Naive B cell (primary cell): ENCODE data around the gene ADCY1. TPM values are rescaled to one million over a fixed set of nuclear protein-coding genes. Genes with fewer than 3 reads are reported as not detected.

Experiments
- ATAC-seq, 2 donors: fragments of 150-1000 bp; cut with Tn5 transposase; 2 replicates each; pipeline ENCODE4 v1.10.0; 2021; ENCODE audit warnings: low read depth in 2 of 2, mild to moderate bottlenecking in 2 of 2, moderate library complexity in 2 of 2
- DNase-seq: peaks from one replicate; pipeline ENCODE4 v3.0.0; 2022
- H3K27ac Mint-ChIP-seq, 6 donors: one replicate each; pipeline ENCODE4 v1.8.0; 2020 to 2022; ENCODE audit warnings: mild to moderate bottlenecking in 6 of 6, mixed read lengths in 6 of 6, moderate library complexity in 5 of 6, inconsistent platforms in 2 of 6
- H3K27me3 Mint-ChIP-seq, 3 donors: one replicate each; pipeline ENCODE4 v1.8.0; 2021 to 2022; ENCODE audit warnings: mixed read lengths in 3 of 3, mild to moderate bottlenecking in 1 of 3
- H3K36me3 Mint-ChIP-seq, 2 donors: one replicate each; pipeline ENCODE4 v1.8.0; 2020 to 2022; ENCODE audit warnings: mixed read lengths in 2 of 2, inconsistent platforms in 1 of 2, mild to moderate bottlenecking in 1 of 2
- H3K4me1 Mint-ChIP-seq, 3 donors: one replicate each; pipeline ENCODE4 v1.8.0; 2020 to 2022; ENCODE audit warnings: mixed read lengths in 3 of 3, inconsistent platforms in 1 of 3, mild to moderate bottlenecking in 1 of 3, moderate library complexity in 1 of 3
- H3K4me3 Mint-ChIP-seq, 8 donors: one replicate each; pipeline ENCODE4 v1.8.0; 2020 to 2022; ENCODE audit warnings: mild to moderate bottlenecking in 8 of 8, mixed read lengths in 8 of 8, moderate library complexity in 8 of 8, inconsistent platforms in 2 of 8
- H3K9me3 Mint-ChIP-seq, 7 donors: one replicate each; pipeline ENCODE4 v1.8.0; 2020 to 2022; ENCODE audit warnings: mixed read lengths in 7 of 7, mild to moderate bottlenecking in 5 of 7, inconsistent platforms in 2 of 7, moderate library complexity in 1 of 7
- polyA plus RNA-seq, 6 donors: library from polyadenylated mRNA; unstranded; fragments of 300-500 nt; fragmentation: Illumina TruSeq; gene quantifications; one replicate each; pipeline ENCODE4 v1.2.3, GENCODE V29; 2021; ENCODE audit warnings: low read depth in 6 of 6

ADCY1 gene
- polyA plus RNA-seq, 6 donors from 2014 or later: not detected

DNA sequence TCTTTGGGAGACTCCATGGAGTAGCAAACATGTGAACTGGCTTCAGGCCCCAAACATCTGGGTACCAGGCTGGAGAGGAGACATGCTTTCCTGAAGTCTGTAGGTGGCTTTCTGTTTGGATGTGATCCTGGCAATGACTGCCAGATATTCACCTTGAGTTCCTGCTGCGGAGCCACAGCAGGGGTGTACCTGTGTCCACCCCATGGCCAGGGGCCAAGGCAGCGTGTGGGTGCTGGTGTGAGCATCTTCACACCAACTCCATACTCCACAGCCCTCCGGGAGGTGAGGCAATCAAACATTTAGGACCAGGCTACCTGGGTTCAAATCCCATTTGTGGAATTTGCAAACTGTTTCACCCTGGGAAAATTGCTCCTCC lies 113.0 kb downstream of the ADCY1 start:
- H3K4me3 Mint-ChIP-seq: no peak overlapping the region
- no peak for ATAC-seq
- peaks cover 0 to 23% (median 5%) of the 10 kb centered on the region in 3 donors for H3K27me3 Mint-ChIP-seq
- H3K4me1 Mint-ChIP-seq: no peaks in the 10 kb centered on the region
- no peaks in the 10 kb centered on the region for H3K36me3 Mint-ChIP-seq
- no peak overlapping the region for H3K27ac Mint-ChIP-seq
- no peak for DNase-seq
- no peaks in the 10 kb centered on the region for H3K9me3 Mint-ChIP-seq

DNA sequence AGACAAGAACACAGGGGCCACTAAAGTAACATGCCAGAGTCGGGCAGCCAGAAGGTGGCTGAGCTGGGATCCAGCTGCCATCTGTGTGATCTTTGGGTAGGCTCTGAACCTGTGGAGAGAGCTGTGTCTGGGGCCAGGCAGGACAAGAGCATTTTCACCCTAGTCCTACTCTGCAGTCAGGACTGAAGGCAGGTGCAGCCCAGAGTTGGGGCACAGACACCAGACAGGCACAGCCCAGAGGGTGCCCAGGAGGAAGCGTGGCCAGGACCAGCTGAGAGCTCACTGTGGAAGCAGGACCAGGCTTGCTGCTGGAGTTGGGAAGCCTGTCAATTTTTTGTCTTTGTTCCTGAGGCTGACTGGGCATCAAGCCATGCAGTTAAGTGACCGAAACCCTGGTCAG lies 113.6 kb downstream of the ADCY1 start:
- peak overlapping the region in 1 of 8 donors; percentile 53 for H3K4me3 Mint-ChIP-seq
- peaks cover 0 to 23% (median 5%) of the 10 kb centered on the region in 3 donors for H3K27me3 Mint-ChIP-seq
- no peaks in the 10 kb centered on the region for H3K9me3 Mint-ChIP-seq
- ATAC-seq (no peak), DNase-seq (no peak)
- H3K27ac Mint-ChIP-seq: no peak overlapping the region
- no peaks in the 10 kb centered on the region for H3K36me3 Mint-ChIP-seq
- no peaks in the 10 kb centered on the region for H3K4me1 Mint-ChIP-seq

DNA sequence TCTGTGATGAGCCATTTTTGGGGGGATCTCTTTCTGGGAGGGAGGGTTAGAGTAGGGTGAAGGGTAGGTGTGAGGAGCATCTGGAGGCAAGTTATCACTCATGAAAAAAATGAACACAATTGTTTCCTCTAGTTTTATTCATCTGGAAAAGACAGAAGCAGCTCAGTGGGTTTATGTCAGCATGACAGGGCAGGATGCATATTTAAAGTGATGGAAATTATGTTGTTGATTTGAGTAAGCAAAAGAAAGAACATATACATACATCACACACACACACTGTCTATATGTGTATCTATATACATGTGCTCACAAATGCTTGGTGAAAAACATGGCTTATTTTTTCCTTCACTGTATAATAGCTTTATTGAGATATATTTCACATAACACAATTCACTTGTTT lies 114.2 kb downstream of the ADCY1 start:
- Mint-ChIP-seq H3K27ac (peak overlapping the region in 1 of 6 donors; percentile 1), H3K27me3 (peaks cover 0 to 23% (median 5%) of the 10 kb centered on the region in 3 donors), H3K36me3 (no peaks in the 10 kb centered on the region), H3K4me1 (no peaks in the 10 kb centered on the region), H3K4me3 (no peak overlapping the region), H3K9me3 (peaks cover 0 to under 1% (median 0%) of the 10 kb centered on the region in 7 donors)
- ATAC-seq: no peak
- DNase-seq: no peak

DNA sequence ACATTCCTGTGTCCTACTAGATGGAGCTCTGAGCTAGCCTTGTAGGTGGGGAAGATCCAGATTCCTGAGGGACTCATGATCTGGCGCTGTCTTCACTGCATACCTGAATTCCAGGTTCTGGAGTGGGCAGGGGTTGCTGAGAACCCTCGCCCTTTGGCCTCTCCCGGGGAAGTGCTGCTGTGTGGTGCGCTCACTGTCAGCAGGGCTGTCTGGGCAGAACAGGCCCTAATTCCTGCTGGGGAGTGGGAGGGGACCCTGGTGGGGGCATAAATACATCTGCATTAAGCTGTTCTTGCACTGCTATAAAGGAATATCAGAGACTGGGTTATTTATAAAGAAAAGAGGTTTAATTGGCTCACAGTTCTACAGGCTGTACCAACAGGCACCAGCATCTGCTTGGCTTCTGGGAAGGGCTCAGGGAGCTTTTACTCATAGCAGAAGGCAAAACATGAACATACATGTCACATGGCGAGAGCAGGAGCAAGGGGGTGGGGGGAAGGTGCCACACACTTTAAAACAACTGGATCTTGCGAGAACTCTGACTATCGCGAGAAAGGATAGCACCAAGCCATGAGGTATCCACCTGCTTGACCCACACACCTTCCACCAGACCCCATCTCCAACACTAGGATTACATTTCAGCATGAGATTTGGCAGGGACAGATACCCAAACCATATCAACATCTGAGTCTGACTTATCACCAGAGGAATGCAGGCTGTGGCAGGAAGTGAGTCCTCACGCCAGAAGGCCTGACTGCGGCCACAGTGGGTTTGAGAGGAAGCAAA lies 115.0 kb downstream of the ADCY1 start:
- Mint-ChIP-seq H3K36me3 (no peaks in the 10 kb centered on the region), H3K4me1 (no peaks in the 10 kb centered on the region), H3K27ac (peak overlapping the region in 2 of 6 donors; percentile 65 to 83), H3K27me3 (peaks cover 0 to 23% (median 5%) of the 10 kb centered on the region in 3 donors), H3K4me3 (no peak overlapping the region), H3K9me3 (peaks cover 0 to 2% (median 0%) of the 10 kb centered on the region in 7 donors)
- no peak for ATAC-seq
- DNase-seq: no peak

DNA sequence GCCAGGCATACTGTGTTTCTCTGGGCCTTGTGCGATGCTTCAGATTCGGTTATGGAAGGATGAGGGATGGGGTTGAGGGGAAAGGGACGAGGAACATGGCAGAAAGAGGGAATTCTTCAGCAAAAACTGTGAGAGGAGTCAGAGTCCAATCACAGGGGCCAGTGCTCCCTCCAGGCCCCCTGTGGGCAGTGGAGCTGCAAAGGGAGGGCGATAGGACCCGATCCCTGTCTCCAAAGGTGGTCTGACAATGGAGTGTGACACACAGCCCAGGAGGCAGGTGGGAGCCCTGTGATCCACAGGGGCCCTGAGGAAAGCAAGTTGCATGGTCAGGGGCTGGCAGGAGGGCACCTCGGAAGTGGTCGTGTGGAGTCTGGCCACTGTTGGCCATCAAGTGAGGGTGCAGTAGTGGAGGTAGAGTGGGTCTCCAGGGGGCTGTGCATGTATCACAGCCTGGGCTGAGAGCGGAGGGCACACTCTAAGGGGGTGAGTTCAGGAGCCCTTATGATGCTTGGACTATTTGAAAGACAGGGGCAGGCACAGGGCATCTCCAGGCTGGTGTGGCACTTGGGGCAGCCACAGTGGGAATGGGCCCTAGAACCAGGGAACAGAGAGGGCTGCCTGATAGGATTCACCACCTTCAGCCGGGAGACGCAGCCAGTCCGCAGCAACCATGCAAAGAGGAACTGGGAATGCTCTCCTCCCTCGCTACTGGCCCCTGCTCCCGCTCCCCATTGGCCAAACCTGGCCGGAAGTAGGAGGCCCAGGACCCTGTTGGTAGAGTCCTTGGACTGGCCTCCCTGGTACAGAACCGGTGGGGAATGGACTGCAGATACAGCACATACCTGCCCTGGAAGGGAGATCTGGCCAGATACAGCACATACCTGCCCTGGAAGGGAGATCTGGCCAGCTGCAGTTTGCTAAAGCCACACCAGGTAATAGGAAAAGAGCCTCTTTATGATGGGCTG lies 115.9 kb downstream of the ADCY1 start:
- no peak for DNase-seq
- no peak overlapping the region for H3K27ac Mint-ChIP-seq
- ATAC-seq: no peak

DNA sequence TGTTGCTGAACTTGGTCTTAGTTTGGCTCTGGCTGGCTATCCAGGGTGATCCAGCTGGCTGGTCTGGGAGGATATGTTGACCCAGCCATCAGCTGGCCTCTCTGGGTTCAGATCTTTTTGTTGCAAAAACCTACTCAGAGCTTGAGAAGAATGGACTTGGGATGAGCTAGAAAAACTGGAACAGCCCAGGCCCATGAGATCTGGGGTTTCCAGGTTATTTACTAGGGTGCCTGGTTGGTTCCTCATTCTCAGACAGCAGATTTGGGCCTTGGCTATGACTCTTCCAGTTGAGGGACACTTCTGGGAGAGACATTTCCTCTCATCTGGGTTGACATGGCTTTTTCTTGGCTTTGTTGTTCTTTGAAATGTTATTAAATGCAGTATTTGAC lies 116.6 kb downstream of the ADCY1 start:
- DNase-seq (no peak), ATAC-seq (no peak)
- peaks cover 0 to 14% (median 5%) of the 10 kb centered on the region in 3 donors for H3K27me3 Mint-ChIP-seq
- no peaks in the 10 kb centered on the region for H3K4me1 Mint-ChIP-seq
- H3K27ac Mint-ChIP-seq: no peak overlapping the region
- H3K4me3 Mint-ChIP-seq: no peak overlapping the region
- no peaks in the 10 kb centered on the region for H3K36me3 Mint-ChIP-seq
- H3K9me3 Mint-ChIP-seq: peaks cover 0 to 2% (median 0%) of the 10 kb centered on the region in 7 donors

More for the DNA sequence above, 115.9 kb downstream of the ADCY1 start:
- H3K9me3 Mint-ChIP-seq: peaks cover 0 to 2% (median 0%) of the 10 kb centered on the region in 7 donors
- H3K27me3 Mint-ChIP-seq: peaks cover 0 to 21% (median 5%) of the 10 kb centered on the region in 3 donors
- no peaks in the 10 kb centered on the region for H3K4me1 Mint-ChIP-seq
- H3K36me3 Mint-ChIP-seq: no peaks in the 10 kb centered on the region
- no peak overlapping the region for H3K4me3 Mint-ChIP-seq

DNA sequence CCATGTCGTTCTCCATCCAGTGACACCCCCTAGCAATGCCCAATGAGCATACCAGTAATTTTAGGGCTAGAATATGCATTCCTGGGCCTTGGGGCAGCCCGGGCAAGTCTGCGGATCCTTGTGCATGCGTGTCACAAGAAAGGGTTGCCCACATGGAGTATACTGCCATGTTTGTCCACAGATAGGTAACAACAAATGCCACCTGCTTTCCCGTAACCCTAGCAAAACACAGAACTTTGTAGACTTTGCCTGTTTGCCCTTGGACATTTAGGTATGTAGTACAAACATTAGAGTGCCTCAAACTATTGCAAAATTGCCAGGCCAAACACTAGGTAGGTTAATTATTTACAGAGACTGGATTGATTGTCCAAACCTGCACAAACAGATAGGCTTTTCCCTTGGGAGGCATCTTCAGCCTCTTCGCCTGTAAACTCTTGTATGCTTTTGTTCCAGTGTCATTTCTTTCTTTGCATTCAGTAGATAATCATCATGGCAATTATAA lies 117.0 kb downstream of the ADCY1 start:
- Mint-ChIP-seq H3K9me3 (peaks cover 0 to 2% (median 0%) of the 10 kb centered on the region in 7 donors), H3K27ac (no peak overlapping the region), H3K36me3 (no peaks in the 10 kb centered on the region), H3K27me3 (peaks cover 0 to 10% (median 5%) of the 10 kb centered on the region in 3 donors), H3K4me1 (no peaks in the 10 kb centered on the region), H3K4me3 (no peak overlapping the region)
- ATAC-seq: no peak
- no peak for DNase-seq

DNA sequence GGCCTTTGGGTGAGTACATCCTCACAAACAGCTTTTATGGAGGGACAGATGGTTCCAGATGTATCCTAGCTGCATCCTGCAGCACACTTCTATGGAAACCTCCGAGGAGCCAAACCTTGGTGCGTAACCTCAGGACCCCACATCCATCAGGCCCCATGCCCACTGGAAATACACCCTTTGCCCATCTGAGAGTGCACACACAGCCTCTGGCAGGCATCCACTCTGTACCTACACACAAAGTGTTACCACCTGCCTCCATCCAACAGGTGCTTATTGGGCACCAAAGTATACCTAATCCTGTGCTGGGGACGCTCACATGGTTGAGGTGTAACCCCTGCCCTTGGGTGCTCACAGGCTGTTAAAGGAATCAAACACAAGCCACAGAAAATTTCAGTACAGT lies 117.9 kb downstream of the ADCY1 start:
- Mint-ChIP-seq H3K27ac (no peak overlapping the region), H3K9me3 (peaks cover 0 to 2% (median 0%) of the 10 kb centered on the region in 7 donors), H3K4me3 (no peak overlapping the region), H3K36me3 (no peaks in the 10 kb centered on the region), H3K27me3 (peaks cover 0 to 8% (median 5%) of the 10 kb centered on the region in 3 donors), H3K4me1 (no peaks in the 10 kb centered on the region)
- no peak for DNase-seq
- no peak for ATAC-seq

DNA sequence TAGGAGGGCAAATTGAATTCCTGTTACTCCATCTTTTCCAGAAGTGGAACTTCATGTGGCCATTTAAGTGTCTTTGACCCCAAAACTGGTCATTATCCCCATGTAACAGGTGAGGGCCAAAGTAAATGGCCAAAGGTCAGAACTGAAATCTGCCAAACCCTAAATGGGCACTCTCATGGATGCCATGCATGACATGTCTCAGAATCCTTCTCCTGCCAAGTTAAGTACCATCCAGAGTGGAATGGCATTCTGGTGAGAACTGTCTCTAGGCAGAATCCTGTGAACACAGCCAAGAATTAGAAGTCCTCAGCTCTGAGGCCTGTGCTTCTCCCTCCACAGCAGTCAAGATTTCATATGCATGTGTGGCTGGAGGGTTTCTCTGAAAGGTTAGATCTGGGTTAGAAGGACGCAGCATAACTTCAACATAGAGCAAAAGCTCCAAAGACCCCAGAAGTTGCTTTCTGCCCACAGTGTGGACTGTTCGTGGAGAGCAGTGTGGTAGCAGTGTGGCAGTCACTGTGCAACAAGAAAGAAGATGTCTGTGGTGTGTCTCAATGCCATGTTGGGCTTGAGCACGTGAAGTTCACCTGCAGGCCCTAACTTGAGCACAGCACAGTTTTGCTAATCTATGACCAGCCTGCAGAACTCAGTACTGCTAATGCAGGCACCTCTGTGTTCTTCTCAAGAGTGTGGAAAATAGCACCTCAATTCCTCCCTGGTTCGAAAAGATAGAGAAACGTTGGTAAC lies 121.3 kb downstream of the ADCY1 start:
- Mint-ChIP-seq H3K9me3 (peaks cover 0 to 2% (median 0%) of the 10 kb centered on the region in 7 donors), H3K4me1 (no peaks in the 10 kb centered on the region), H3K27ac (no peak overlapping the region), H3K27me3 (peaks cover 0 to 9% (median 4%) of the 10 kb centered on the region in 3 donors), H3K36me3 (no peaks in the 10 kb centered on the region), H3K4me3 (no peak overlapping the region)
- ATAC-seq (no peak), DNase-seq (no peak)

DNA sequence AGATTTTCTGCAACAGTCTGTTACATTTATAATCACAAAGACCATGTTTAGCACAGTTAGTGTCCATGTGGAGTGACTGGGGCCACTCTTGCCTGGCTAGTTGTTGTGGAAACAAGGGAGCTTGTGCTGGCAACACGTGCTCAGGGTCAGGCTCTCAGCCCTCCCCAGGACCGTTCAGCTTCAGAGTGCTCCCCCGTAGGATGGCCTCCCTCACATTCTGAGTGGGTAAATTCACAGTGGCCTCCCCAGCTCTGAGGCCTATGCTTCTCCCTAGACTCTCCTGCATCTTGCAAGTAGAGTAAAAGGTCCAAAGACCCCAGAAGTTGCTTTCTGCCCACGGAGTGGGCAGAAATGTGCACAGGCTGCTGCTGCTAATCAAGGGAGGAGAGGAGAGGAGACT lies 122.3 kb downstream of the ADCY1 start:
- Mint-ChIP-seq H3K4me3 (no peak overlapping the region), H3K27ac (no peak overlapping the region), H3K36me3 (no peaks in the 10 kb centered on the region), H3K27me3 (peaks cover 0 to 14% (median 9%) of the 10 kb centered on the region in 3 donors), H3K4me1 (no peaks in the 10 kb centered on the region), H3K9me3 (peaks cover 0 to 2% (median 0%) of the 10 kb centered on the region in 7 donors)
- ATAC-seq: no peak
- no peak for DNase-seq

DNA sequence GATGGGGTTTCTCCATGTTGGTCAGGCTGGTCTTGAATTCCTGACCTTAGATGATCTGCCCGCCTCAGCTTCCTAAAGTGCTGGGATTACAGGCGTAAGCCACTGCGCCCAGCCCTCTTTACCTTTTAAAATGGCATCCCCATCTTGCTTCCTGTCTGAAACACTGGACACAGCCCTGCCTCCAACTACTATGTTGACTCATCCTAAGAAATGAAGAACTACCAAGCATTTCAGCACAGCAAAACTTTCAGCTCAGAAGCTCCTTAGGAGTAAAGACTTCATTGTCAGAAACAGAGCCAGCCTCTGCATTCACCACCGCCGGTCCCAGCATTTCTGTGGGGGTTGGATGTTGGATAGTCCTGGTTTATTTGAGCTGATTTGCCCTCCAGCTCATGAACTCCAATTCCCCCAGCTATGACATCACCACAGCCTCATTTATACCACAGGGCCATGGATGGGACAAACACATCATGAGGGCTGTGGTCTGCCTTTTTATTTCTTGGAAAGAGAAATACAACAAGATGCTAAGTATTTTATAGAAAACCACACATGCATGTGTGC lies 123.5 kb downstream of the ADCY1 start:
- no peak overlapping the region for H3K27ac Mint-ChIP-seq
- peaks cover 0 to 2% (median 0%) of the 10 kb centered on the region in 7 donors for H3K9me3 Mint-ChIP-seq
- no peak overlapping the region for H3K4me3 Mint-ChIP-seq
- H3K4me1 Mint-ChIP-seq: no peaks in the 10 kb centered on the region
- no peaks in the 10 kb centered on the region for H3K36me3 Mint-ChIP-seq
- DNase-seq: no peak
- peaks cover 4 to 23% (median 10%) of the 10 kb centered on the region in 3 donors for H3K27me3 Mint-ChIP-seq
- no peak for ATAC-seq

DNA sequence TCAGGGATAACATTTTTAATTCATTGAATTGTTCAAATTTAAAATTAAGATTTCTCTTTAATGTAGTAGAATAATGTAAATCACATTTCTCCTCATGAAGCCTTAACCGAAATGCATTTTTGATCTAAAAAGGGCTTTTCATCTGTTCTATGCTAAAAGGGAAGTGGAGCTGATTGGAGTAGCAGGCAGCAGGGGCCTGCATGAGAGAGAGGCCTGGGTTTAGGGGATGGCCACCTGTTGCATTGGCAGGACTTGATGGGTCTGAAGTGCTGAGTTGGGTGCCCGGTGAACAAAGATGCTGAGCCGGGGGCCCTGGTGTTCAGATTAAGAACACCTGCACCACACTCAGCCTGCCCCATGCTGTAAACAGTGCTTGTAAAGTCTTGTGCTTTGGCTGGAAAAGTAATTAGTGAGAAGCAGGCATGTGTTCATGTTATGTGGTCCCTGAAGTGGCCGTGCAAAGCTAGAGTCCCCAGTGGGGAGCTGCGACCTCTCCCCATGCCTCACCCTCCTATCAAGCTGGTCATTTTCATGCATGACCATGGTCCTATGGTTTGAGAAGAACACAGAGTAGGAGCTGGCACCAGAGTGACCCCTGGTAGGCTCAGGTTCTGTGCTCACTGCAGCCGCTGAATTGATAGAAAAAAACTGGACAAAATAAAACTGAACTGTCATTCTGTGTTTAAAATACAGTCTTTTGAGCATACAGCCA lies 124.3 kb downstream of the ADCY1 start:
- Mint-ChIP-seq H3K36me3 (no peaks in the 10 kb centered on the region), H3K9me3 (peaks cover 0 to under 1% (median 0%) of the 10 kb centered on the region in 7 donors), H3K27me3 (peaks cover 4 to 30% (median 18%) of the 10 kb centered on the region in 3 donors), H3K27ac (no peak overlapping the region), H3K4me3 (no peak overlapping the region), H3K4me1 (no peaks in the 10 kb centered on the region)
- no peak for ATAC-seq
- DNase-seq: no peak
